Measurements from ENCODE around the gene ARL14EP. TPM values are rescaled to one million over a fixed set of nuclear protein-coding genes. Genes with fewer than 3 reads are reported as not detected.

ARL14EP gene
- polyA plus RNA-seq, 1 donor = 28.1 TPM

- no peak for DNase-seq
These were observed 59.0 kb downstream of the ARL14EP start for GRCh38 chr11:30381879-30382278.

Other genes with a start within 250 kb of the ARL14EP start
- gene FSHB, start 92.1 kb upstream of the ARL14EP start, polyA plus RNA-seq (ENCODE audit: insufficient read length) = not detected